ENCODE results near the gene DNAJA3. TPM values are rescaled to one million over a fixed set of nuclear protein-coding genes. Genes with fewer than 3 reads are reported as not detected.

DNAJA3 gene
- total RNA-seq, 1 experiment from 2014 or later: 64.1 TPM

DNA sequence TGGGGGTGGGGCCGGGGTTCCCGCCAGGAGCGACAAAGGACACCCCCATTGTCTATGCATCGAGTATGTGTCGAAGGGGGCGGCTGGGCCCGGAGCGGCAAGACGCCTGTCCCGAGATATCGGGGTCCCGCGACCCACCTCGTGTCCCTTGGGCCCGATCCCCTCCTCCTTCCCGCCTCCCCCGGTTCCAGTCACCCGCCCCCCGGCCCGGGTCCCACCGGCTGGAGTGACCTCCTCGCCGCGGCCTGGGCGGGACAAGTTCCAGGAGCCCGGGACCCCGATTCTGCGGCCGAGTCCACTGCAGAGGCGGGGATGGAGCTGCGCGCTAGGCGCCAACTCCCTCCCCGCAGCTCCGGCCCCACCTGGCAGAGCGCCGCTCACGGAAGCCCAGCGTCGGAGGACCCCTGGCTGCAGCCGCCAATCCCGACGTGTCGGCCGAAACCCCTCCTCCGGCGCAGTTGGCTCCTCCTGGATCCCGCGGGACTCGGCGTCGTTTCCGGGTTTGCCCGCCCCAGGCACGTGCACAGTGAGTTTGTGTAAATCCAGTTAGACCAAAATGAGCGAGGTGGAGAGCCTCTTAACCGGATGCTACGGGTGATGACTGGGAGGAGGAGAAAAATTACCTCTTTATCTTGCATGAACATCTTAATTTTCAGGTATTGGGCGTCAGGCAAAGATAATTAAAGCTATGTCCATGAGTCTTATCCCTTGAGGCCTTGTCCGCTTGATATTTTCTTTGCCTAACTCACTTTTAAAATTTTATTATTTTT, 48.7 kb downstream of the DNAJA3 start, which contains the start of gene NMRAL1 (continued):
- TF ChIP-seq, protein P1, sequence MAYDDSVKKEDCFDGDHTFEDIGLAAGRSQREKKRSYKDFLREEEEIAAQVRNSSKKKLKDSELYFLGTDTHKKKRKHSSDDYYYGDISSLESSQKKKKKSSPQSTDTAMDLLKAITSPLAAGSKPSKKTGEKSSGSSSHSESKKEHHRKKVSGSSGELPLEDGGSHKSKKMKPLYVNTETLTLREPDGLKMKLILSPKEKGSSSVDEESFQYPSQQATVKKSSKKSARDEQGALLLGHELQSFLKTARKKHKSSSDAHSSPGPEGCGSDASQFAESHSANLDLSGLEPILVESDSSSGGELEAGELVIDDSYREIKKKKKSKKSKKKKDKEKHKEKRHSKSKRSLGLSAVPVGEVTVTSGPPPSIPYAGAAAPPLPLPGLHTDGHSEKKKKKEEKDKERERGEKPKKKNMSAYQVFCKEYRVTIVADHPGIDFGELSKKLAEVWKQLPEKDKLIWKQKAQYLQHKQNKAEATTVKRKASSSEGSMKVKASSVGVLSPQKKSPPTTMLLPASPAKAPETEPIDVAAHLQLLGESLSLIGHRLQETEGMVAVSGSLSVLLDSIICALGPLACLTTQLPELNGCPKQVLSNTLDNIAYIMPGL (CRISPR knock-in tag; IDR thresholded peaks at IDR 0.05): peak; percentile 75
- no peak for TF ChIP-seq PRRX2 (CRISPR knock-in tag; IDR thresholded peaks at IDR 0.05)
- TF ChIP-seq, protein P2, sequence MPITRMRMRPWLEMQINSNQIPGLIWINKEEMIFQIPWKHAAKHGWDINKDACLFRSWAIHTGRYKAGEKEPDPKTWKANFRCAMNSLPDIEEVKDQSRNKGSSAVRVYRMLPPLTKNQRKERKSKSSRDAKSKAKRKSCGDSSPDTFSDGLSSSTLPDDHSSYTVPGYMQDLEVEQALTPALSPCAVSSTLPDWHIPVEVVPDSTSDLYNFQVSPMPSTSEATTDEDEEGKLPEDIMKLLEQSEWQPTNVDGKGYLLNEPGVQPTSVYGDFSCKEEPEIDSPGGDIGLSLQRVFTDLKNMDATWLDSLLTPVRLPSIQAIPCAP (CRISPR knock-in tag; IDR thresholded peaks at IDR 0.05): 0 out of 2 replicates have a peak, but pooled peaks have one; percentile 58
- TF ChIP-seq TCF7 (CRISPR knock-in tag; IDR thresholded peaks at IDR 0.05; ENCODE audit: low read depth): peak; percentile 61; the same call in 1 of the 2 replicates

DNA sequence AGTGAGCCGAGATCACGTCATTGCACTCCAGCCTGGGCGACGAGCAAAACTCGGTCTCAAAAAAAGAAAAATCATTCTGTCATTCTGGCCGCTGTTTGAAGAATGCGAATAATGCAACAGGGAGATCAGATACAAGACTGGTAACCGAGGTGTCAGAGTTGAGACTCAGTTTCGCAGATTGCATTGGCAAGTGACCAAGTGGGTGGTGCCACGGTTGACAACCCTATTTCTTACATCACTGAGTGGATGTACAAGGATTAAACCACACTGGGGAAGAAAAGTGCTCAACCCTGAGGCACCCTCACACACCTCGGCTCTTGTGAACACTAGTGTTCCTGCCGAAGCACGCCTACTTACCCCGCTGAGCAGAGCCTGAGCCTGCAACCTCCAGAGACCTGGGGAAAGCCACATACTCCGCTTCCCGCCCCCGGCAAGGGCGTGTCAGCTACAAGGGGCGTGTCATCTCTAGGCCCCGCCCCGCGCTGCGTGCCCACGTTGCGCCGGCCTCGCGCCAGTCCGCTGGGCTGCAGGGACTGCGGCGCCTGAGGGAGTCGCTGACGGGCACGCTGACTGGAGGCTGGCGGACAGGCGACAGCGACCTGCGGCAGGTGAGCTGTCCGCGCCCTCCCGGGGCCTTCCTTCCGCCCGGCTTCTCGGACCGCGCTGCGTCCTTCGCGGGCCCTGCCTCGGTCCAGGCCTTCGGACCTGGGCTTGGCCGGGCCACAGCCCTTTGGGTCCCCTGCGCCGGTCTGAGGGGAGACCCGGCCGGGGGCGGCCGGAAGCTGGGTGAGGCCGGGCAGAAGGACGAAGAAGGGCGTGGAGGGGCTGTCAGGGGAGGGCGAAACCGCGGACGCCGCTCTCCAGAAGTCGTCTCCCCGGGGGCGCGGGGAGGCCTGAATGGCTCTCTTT, 50.5 kb downstream of the DNAJA3 start, which contains the start of gene HMOX2:
TSS of gene HMOX2 (plus strand) at position 519 of the 909 bp plus-strand sequence. CDS start 29,127 bp downstream, outside the sequence.
- CTCF ChIA-PET: interaction anchor here (0.7 to 2.7 kb wide), 16 partner anchors 9 to 215 kb away, joined by 3 to 12 read pairs (median 4); partner anchors contain the start of genes CDIP1 and MGRN1
- Mint-ChIP-seq H3K4me1 (peaks cover 19% of the 10 kb centered on the region), H3K27ac (peak within 1 kb of the TSS; percentile 97), H3K9me3 (peaks cover 7% of the 10 kb centered on the region), H3K27me3 (ENCODE audit: low read depth) (peaks cover 16% of the 10 kb centered on the region), H3K36me3 (peaks cover 8% of the 10 kb centered on the region), H3K4me3 (peak within 1 kb of the TSS; percentile 72)
- DNase-seq (ENCODE audit: low spot score) (peak; percentile 96), ATAC-seq (peak; percentile 85)
- POLR2A ChIA-PET: interaction anchor here (0.5 to 1.3 kb wide), 10 partner anchors 14 to 473 kb away, joined by 3 to 5 read pairs (median 3); no protein-coding TSS in a partner anchor
- TF ChIP-seq SP1 (CRISPR knock-in tag; conservative IDR thresholded peaks at IDR 0.05) (peak; percentile 99), NFE2L1 (CRISPR knock-in tag; IDR thresholded peaks at IDR 0.05) (peak; percentile 96; the same call in 1 of the 2 replicates), TEAD1 (CRISPR knock-in tag; IDR thresholded peaks at IDR 0.05) (peak; percentile 93; the same call in 1 of the 2 replicates), SMAD3 (CRISPR knock-in tag; IDR thresholded peaks at IDR 0.05; ENCODE audit: borderline replicate concordance) (peak; percentile 97; the same call in 1 of the 2 replicates), MXD4 (CRISPR knock-in tag; IDR thresholded peaks at IDR 0.05; ENCODE audit: borderline replicate concordance) (no peak), ZNF219 (CRISPR knock-in tag; IDR thresholded peaks at IDR 0.05; ENCODE audit: borderline replicate concordance) (no peak), ATF1 (CRISPR knock-in tag; IDR thresholded peaks at IDR 0.05) (no peak), ESRRA (CRISPR knock-in tag; IDR thresholded peaks at IDR 0.05; ENCODE audit: borderline replicate concordance) (peak; percentile 92), KAT7 (CRISPR knock-in tag; IDR thresholded peaks at IDR 0.05; ENCODE audit: borderline replicate concordance) (peak; percentile 97; the same call in 1 of the 2 replicates)
- TF ChIP-seq, protein P3, sequence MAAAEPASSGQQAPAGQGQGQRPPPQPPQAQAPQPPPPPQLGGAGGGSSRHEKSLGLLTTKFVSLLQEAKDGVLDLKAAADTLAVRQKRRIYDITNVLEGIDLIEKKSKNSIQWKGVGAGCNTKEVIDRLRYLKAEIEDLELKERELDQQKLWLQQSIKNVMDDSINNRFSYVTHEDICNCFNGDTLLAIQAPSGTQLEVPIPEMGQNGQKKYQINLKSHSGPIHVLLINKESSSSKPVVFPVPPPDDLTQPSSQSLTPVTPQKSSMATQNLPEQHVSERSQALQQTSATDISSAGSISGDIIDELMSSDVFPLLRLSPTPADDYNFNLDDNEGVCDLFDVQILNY (CRISPR knock-in tag; IDR thresholded peaks at IDR 0.05): peak; percentile 97
- TF ChIP-seq, protein P4, sequence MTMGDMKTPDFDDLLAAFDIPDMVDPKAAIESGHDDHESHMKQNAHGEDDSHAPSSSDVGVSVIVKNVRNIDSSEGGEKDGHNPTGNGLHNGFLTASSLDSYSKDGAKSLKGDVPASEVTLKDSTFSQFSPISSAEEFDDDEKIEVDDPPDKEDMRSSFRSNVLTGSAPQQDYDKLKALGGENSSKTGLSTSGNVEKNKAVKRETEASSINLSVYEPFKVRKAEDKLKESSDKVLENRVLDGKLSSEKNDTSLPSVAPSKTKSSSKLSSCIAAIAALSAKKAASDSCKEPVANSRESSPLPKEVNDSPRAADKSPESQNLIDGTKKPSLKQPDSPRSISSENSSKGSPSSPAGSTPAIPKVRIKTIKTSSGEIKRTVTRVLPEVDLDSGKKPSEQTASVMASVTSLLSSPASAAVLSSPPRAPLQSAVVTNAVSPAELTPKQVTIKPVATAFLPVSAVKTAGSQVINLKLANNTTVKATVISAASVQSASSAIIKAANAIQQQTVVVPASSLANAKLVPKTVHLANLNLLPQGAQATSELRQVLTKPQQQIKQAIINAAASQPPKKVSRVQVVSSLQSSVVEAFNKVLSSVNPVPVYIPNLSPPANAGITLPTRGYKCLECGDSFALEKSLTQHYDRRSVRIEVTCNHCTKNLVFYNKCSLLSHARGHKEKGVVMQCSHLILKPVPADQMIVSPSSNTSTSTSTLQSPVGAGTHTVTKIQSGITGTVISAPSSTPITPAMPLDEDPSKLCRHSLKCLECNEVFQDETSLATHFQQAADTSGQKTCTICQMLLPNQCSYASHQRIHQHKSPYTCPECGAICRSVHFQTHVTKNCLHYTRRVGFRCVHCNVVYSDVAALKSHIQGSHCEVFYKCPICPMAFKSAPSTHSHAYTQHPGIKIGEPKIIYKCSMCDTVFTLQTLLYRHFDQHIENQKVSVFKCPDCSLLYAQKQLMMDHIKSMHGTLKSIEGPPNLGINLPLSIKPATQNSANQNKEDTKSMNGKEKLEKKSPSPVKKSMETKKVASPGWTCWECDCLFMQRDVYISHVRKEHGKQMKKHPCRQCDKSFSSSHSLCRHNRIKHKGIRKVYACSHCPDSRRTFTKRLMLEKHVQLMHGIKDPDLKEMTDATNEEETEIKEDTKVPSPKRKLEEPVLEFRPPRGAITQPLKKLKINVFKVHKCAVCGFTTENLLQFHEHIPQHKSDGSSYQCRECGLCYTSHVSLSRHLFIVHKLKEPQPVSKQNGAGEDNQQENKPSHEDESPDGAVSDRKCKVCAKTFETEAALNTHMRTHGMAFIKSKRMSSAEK (CRISPR knock-in tag; IDR thresholded peaks at IDR 0.05; ENCODE audit: borderline replicate concordance): no peak
- TF ChIP-seq, protein P5, sequence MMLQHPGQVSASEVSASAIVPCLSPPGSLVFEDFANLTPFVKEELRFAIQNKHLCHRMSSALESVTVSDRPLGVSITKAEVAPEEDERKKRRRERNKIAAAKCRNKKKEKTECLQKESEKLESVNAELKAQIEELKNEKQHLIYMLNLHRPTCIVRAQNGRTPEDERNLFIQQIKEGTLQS (CRISPR knock-in tag; conservative IDR thresholded peaks at IDR 0.05): no peak
- TF ChIP-seq, protein P6, sequence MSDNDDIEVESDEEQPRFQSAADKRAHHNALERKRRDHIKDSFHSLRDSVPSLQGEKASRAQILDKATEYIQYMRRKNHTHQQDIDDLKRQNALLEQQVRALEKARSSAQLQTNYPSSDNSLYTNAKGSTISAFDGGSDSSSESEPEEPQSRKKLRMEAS (CRISPR knock-in tag; IDR thresholded peaks at IDR 0.05): peak; percentile 99
- TF ChIP-seq, protein P7, sequence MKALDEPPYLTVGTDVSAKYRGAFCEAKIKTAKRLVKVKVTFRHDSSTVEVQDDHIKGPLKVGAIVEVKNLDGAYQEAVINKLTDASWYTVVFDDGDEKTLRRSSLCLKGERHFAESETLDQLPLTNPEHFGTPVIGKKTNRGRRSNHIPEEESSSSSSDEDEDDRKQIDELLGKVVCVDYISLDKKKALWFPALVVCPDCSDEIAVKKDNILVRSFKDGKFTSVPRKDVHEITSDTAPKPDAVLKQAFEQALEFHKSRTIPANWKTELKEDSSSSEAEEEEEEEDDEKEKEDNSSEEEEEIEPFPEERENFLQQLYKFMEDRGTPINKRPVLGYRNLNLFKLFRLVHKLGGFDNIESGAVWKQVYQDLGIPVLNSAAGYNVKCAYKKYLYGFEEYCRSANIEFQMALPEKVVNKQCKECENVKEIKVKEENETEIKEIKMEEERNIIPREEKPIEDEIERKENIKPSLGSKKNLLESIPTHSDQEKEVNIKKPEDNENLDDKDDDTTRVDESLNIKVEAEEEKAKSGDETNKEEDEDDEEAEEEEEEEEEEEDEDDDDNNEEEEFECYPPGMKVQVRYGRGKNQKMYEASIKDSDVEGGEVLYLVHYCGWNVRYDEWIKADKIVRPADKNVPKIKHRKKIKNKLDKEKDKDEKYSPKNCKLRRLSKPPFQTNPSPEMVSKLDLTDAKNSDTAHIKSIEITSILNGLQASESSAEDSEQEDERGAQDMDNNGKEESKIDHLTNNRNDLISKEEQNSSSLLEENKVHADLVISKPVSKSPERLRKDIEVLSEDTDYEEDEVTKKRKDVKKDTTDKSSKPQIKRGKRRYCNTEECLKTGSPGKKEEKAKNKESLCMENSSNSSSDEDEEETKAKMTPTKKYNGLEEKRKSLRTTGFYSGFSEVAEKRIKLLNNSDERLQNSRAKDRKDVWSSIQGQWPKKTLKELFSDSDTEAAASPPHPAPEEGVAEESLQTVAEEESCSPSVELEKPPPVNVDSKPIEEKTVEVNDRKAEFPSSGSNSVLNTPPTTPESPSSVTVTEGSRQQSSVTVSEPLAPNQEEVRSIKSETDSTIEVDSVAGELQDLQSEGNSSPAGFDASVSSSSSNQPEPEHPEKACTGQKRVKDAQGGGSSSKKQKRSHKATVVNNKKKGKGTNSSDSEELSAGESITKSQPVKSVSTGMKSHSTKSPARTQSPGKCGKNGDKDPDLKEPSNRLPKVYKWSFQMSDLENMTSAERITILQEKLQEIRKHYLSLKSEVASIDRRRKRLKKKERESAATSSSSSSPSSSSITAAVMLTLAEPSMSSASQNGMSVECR (CRISPR knock-in tag; IDR thresholded peaks at IDR 0.05; ENCODE audit: borderline replicate concordance): peak; percentile 69; the same call in 1 of the 2 replicates
